Heart left ventricle (tissue), 13 donors: ENCODE data around the gene CPN1.
"Not testable (repeated sequence)": the region's sequence is repeated elsewhere in the genome, so short reads cannot be mapped to it uniquely, and the experiment has no call there.

Experiments used
- POLR2A ChIP-seq, 2 donors: fragments of 450-650 bp; IDR thresholded peaks; one replicate each; pipeline ENCODE4 v1.6.1; 2017; ENCODE audit warnings: antibody characterized with exemption in 2 of 2, mild to moderate bottlenecking in 2 of 2, moderate library complexity in 2 of 2
- TF ChIP-seq, protein P1 (sequence below), 12 donors: fragments of 200-600 bp; sonication (generic) in 4 of 12; IDR thresholded peaks; one replicate each; pipeline versions ENCODE4 v1.5.0 to v1.8.0; 2018 to 2022; ENCODE audit warnings: antibody characterized with exemption in 12 of 12, mild to moderate bottlenecking in 5 of 12
- donor health status: ischemic (EF 13 %, LVEDD 7.1; RV severe dilation, severe dysfunction).
- donor health status: DM: no; HTN: yes; CAD: no.
- donor health status: DM: no; HTN: no; CAD: no.
- donor health status: ischemic (EF 25% LVEDD 6.9; RV normal size, moderate dysfunction).
- donor health status: ischemic (EF 25% LVEDD 5.7; RV mildly dilated, moderate dysfunction).
- donor health status: ischemic (EF 35%, LVEDD 5.7; RV mildly dilated, moderate dysfunction).
- donor health status: nonischemic (EF 11% LVEDD 7.7; RV severe dilation, severe dysfunction).
- donor health status: DM: yes; HTN: yes; CAD: no.
- donor health status: PGD.
- donor health status: ischemic (EF 29% LVEDD 5.4; RV normal size, mild dysfunction).
- donor health status: nonischemic (EF 23%, LVEDD 6.1; RV moderate dilation, normal function).

- TF ChIP-seq, protein P1, sequence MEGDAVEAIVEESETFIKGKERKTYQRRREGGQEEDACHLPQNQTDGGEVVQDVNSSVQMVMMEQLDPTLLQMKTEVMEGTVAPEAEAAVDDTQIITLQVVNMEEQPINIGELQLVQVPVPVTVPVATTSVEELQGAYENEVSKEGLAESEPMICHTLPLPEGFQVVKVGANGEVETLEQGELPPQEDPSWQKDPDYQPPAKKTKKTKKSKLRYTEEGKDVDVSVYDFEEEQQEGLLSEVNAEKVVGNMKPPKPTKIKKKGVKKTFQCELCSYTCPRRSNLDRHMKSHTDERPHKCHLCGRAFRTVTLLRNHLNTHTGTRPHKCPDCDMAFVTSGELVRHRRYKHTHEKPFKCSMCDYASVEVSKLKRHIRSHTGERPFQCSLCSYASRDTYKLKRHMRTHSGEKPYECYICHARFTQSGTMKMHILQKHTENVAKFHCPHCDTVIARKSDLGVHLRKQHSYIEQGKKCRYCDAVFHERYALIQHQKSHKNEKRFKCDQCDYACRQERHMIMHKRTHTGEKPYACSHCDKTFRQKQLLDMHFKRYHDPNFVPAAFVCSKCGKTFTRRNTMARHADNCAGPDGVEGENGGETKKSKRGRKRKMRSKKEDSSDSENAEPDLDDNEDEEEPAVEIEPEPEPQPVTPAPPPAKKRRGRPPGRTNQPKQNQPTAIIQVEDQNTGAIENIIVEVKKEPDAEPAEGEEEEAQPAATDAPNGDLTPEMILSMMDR (IDR thresholded peaks at IDR 0.05): not testable (repeated sequence)
- not testable (repeated sequence) for TF ChIP-seq POLR2A (IDR thresholded peaks at IDR 0.05)
Measured at GRCh38 chr10:100011906-100012305, 69.8 kb downstream of the CPN1 start.
